ENCODE measurements around the gene SLC16A11.
A peak's percentile ranks its signal among the peaks of the same experiment; 100 is the strongest.

The SLC16A11 gene

GRCh38 chr17:7080456-7081041 lies 36.7 kb upstream of the SLC16A11 start:
- peaks cover 5% of the 10 kb centered on the region; the same call in 1 of the 2 replicates for H3K4me1 ChIP-seq (ENCODE audit: low read length)
- TF ChIP-seq EZH2 (optimal IDR thresholded peaks at IDR 0.05; ENCODE audit: low read depth, low read length): no peak
- H3F3A ChIP-seq (ENCODE audit: insufficient read depth, low read length): no peaks in the 10 kb centered on the region; the same call in 1 of the 2 replicates
- no peak overlapping the region for H3K4me3 ChIP-seq (ENCODE audit: low read length)
- no peak overlapping the region for H2AFZ ChIP-seq (ENCODE audit: low read length)
- no peaks in the 10 kb centered on the region for H3K79me2 ChIP-seq (ENCODE audit: low read length)
- H3K36me3 ChIP-seq (replicated peaks; ENCODE audit: insufficient read depth, low read length): no peaks in the 10 kb centered on the region
- H3K9ac ChIP-seq (ENCODE audit: low read length): no peak overlapping the region
- peaks cover 78% of the 10 kb centered on the region for H3K27me3 ChIP-seq (replicated peaks; ENCODE audit: insufficient read depth, low read length)
- no peaks in the 10 kb centered on the region for H3K9me3 ChIP-seq (replicated peaks; ENCODE audit: insufficient read depth, low read length)
- H4K20me1 ChIP-seq (ENCODE audit: insufficient read depth, low read length): no peaks in the 10 kb centered on the region
- H3K9me2 ChIP-seq (replicated peaks; ENCODE audit: insufficient read depth, low read length): no peaks in the 10 kb centered on the region
- no peak overlapping the region for H3K4me2 ChIP-seq (ENCODE audit: low read depth, low read length)
- no peak overlapping the region for H3K27ac ChIP-seq (ENCODE audit: low read length)
- no peak for DNase-seq

GRCh38 chr17:7079581-7080455 lies 35.9 kb upstream of the SLC16A11 start, which contains the start of gene CLEC10A:
CLEC10A (minus strand) TSS chr17:7080251; CDS start chr17:7078812, 1,439 bp downstream.
- DNase-seq: no peak
- Histone ChIP-seq H3K27me3 (replicated peaks; ENCODE audit: insufficient read depth, low read length) (peaks cover 81% of the 10 kb centered on the region), H3K9me2 (replicated peaks; ENCODE audit: insufficient read depth, low read length) (no peaks in the 10 kb centered on the region), H3K4me2 (ENCODE audit: low read depth, low read length) (no peak within 1 kb of the TSS), H3F3A (ENCODE audit: insufficient read depth, low read length) (no peaks in the 10 kb centered on the region; the same call in 1 of the 2 replicates), H3K36me3 (replicated peaks; ENCODE audit: insufficient read depth, low read length) (no peaks in the 10 kb centered on the region), H3K79me2 (ENCODE audit: low read length) (no peaks in the 10 kb centered on the region), H3K4me1 (ENCODE audit: low read length) (peaks cover 5% of the 10 kb centered on the region; the same call in 1 of the 2 replicates), H3K9ac (ENCODE audit: low read length) (no peak within 1 kb of the TSS), H3K9me3 (replicated peaks; ENCODE audit: insufficient read depth, low read length) (no peaks in the 10 kb centered on the region), H3K4me3 (ENCODE audit: low read length) (no peak within 1 kb of the TSS), H4K20me1 (ENCODE audit: insufficient read depth, low read length) (no peaks in the 10 kb centered on the region), H3K27ac (ENCODE audit: low read length) (no peak within 1 kb of the TSS), H2AFZ (ENCODE audit: low read length) (no peak within 1 kb of the TSS)
- TF ChIP-seq EZH2phosphoT487 (IDR thresholded peaks at IDR 0.05; ENCODE audit: low read length): no peak
- no peak for TF ChIP-seq EZH2 (optimal IDR thresholded peaks at IDR 0.05; ENCODE audit: low read depth, low read length)
- TF ChIP-seq CTCF (IDR thresholded peaks at IDR 0.05; ENCODE audit: low read length): no peak

- no peak overlapping the region for H2AFZ ChIP-seq (ENCODE audit: low read length)
- peaks cover 81% of the 10 kb centered on the region for H3K27me3 ChIP-seq (replicated peaks; ENCODE audit: insufficient read depth, low read length)
- H3K4me2 ChIP-seq (ENCODE audit: low read depth, low read length): no peak overlapping the region
- TF ChIP-seq EZH2 (optimal IDR thresholded peaks at IDR 0.05; ENCODE audit: low read depth, low read length) (no peak), CTCF (IDR thresholded peaks at IDR 0.05; ENCODE audit: low read length) (no peak), EZH2phosphoT487 (IDR thresholded peaks at IDR 0.05; ENCODE audit: low read length) (no peak)
- H3K9me3 ChIP-seq (replicated peaks; ENCODE audit: insufficient read depth, low read length): no peaks in the 10 kb centered on the region
- no peaks in the 10 kb centered on the region for H3K36me3 ChIP-seq (replicated peaks; ENCODE audit: insufficient read depth, low read length)
- H4K20me1 ChIP-seq (ENCODE audit: insufficient read depth, low read length): no peaks in the 10 kb centered on the region
- no peaks in the 10 kb centered on the region for H3K4me1 ChIP-seq (ENCODE audit: low read length)
- H3K4me3 ChIP-seq (ENCODE audit: low read length): no peak overlapping the region
- no peak overlapping the region for H3K27ac ChIP-seq (ENCODE audit: low read length)
- peak; percentile 2 for DNase-seq
- no peaks in the 10 kb centered on the region for H3K9me2 ChIP-seq (replicated peaks; ENCODE audit: insufficient read depth, low read length)
- no peak overlapping the region for H3K9ac ChIP-seq (ENCODE audit: low read length)
- no peaks in the 10 kb centered on the region for H3K79me2 ChIP-seq (ENCODE audit: low read length)
- H3F3A ChIP-seq (ENCODE audit: insufficient read depth, low read length): no peaks in the 10 kb centered on the region; the same call in 1 of the 2 replicates
Measured at GRCh38 chr17:7078711-7079110, 34.8 kb upstream of the SLC16A11 start.
